GM23338 (cell line): ENCODE measurements around the gene C14orf180. TPM values are rescaled to one million over a fixed set of nuclear protein-coding genes. Genes with fewer than 3 reads are reported as not detected.

Experiments used
- ATAC-seq: fragments of 200-7000 bp; cut with Tn5 transposase; 3 replicates; pipeline ENCODE4 v1.9.1; 2020
- DNase-seq: peaks from one replicate; pipeline ENCODE4 v3.0.0-alpha.2; 2015; ENCODE audit warnings: low spot score
- H2AFZ ChIP-seq: fragments of 200-600 bp; sonication (generic); 2 replicates; pipeline ENCODE4 v1.8.0; 2016; ENCODE audit warnings: antibody characterized with exemption, mild to moderate bottlenecking, moderate library complexity
- H3F3A ChIP-seq: fragments of 200-600 bp; sonication (generic); replicated peaks from 2 replicates; pipeline ENCODE4 v1.8.0; 2017; ENCODE audit warnings: antibody characterized with exemption, mixed run types, low read depth
- H3K27ac ChIP-seq: fragments of 200-600 bp; sonication (generic); 2 replicates; pipeline ENCODE4 v1.6.1; 2016; ENCODE audit warnings: low read depth
- H3K27me3 ChIP-seq: fragments of 200-600 bp; sonication (generic); 2 replicates; pipeline ENCODE4 v1.8.0; 2016; ENCODE audit warnings: mild to moderate bottlenecking, mixed run types, moderate library complexity; ENCODE audit not compliant: insufficient read depth
- H3K36me3 ChIP-seq: fragments of 200-600 bp; sonication (generic); 2 replicates; pipeline ENCODE4 v1.8.0; 2016; ENCODE audit warnings: mild to moderate bottlenecking; ENCODE audit not compliant: insufficient read depth
- H3K4me1 ChIP-seq: fragments of 200-600 bp; sonication (generic); 2 replicates; pipeline ENCODE4 v1.8.0; 2016; ENCODE audit warnings: mild to moderate bottlenecking, moderate library complexity; ENCODE audit not compliant: insufficient read depth
- H3K4me2 ChIP-seq: fragments of 200-600 bp; sonication (generic); 2 replicates; pipeline ENCODE4 v1.7.1; 2017; ENCODE audit warnings: mixed run types
- H3K4me3 ChIP-seq: fragments of 200-600 bp; sonication (generic); 2 replicates; pipeline ENCODE4 v1.6.1; 2016; ENCODE audit warnings: mixed run types
- H3K79me2 ChIP-seq: fragments of 200-600 bp; sonication (generic); replicated peaks from 2 replicates; pipeline ENCODE4 v1.8.0; 2017; ENCODE audit warnings: mild to moderate bottlenecking; ENCODE audit not compliant: insufficient read depth
- H3K9me2 ChIP-seq: fragments of 200-600 bp; sonication (generic); 2 replicates; pipeline ENCODE4 v1.8.0; 2017; ENCODE audit not compliant: insufficient read depth
- H4K20me1 ChIP-seq: fragments of 200-600 bp; sonication (generic); replicated peaks from 2 replicates; pipeline ENCODE4 v1.8.0; 2017; ENCODE audit warnings: mild to moderate bottlenecking; ENCODE audit not compliant: insufficient read depth
- H3K27ac Mint-ChIP-seq: 2 replicates; pipeline ENCODE4 v1.8.0; 2020; ENCODE audit warnings: inconsistent platforms, mild to moderate bottlenecking, moderate library complexity, mixed read lengths
- H3K27me3 Mint-ChIP-seq: 3 replicates; pipeline ENCODE4 v1.8.0; 2022; ENCODE audit warnings: low read depth, mild to moderate bottlenecking, moderate library complexity, mixed read lengths, inconsistent platforms; ENCODE audit not compliant: insufficient read depth, poor library complexity
- H3K36me3 Mint-ChIP-seq: 3 replicates; pipeline ENCODE4 v1.8.0; 2021; ENCODE audit warnings: low read depth, mild to moderate bottlenecking, inconsistent platforms, moderate library complexity, mixed read lengths
- H3K4me1 Mint-ChIP-seq: 3 replicates; pipeline ENCODE4 v1.8.0; 2020; ENCODE audit warnings: mild to moderate bottlenecking, inconsistent platforms, mixed read lengths
- H3K4me3 Mint-ChIP-seq: 3 replicates; pipeline ENCODE4 v1.8.0; 2021; ENCODE audit warnings: moderate library complexity, mild to moderate bottlenecking, inconsistent platforms, mixed read lengths
- H3K9me3 Mint-ChIP-seq: 3 replicates; pipeline ENCODE4 v1.8.0; 2020; ENCODE audit warnings: moderate library complexity, mild to moderate bottlenecking, inconsistent platforms, mixed read lengths
- CREB1 ChIP-seq: fragments of 250-450 bp; sonication (Bioruptor Pico); IDR thresholded peaks from 2 replicates; pipeline ENCODE4 v1.5.0; 2020; ENCODE audit warnings: low read depth, mild to moderate bottlenecking, moderate library complexity
- ETS1 ChIP-seq: IDR thresholded peaks from 2 replicates; pipeline ENCODE4 v1.6.1; 2016; ENCODE audit warnings: antibody characterized with exemption
- EZH2 ChIP-seq: fragments of 200-600 bp; sonication (generic); IDR thresholded peaks from one replicate; pipeline ENCODE4 v1.8.0; 2017; ENCODE audit warnings: antibody characterized with exemption, mild to moderate bottlenecking, low read depth; ENCODE audit not compliant: unreplicated experiment
- EZH2phosphoT487 ChIP-seq: fragments of 200-600 bp; sonication (generic); IDR thresholded peaks from one replicate; pipeline ENCODE4 v1.8.1; 2018; ENCODE audit warnings: antibody characterized with exemption; ENCODE audit not compliant: unreplicated experiment
- JUNB ChIP-seq: IDR thresholded peaks from one replicate; pipeline ENCODE4 v1.6.1; 2016; ENCODE audit warnings: antibody characterized with exemption; ENCODE audit not compliant: unreplicated experiment
- NANOG ChIP-seq: IDR thresholded peaks from 2 replicates; pipeline ENCODE4 v1.6.1; 2016; ENCODE audit warnings: antibody characterized with exemption, borderline replicate concordance
- POLR2AphosphoS5 ChIP-seq: IDR thresholded peaks from 2 replicates; pipeline ENCODE4 v1.6.1; 2016; ENCODE audit warnings: antibody characterized with exemption, low read depth
- STAT1 ChIP-seq: IDR thresholded peaks from one replicate; pipeline ENCODE4 v1.6.1; 2016; ENCODE audit warnings: antibody characterized with exemption; ENCODE audit not compliant: unreplicated experiment
- ZNF114 ChIP-seq: fragments of 250-450 bp; sonication (Bioruptor Pico); IDR thresholded peaks from 2 replicates; pipeline ENCODE4 v1.5.0; 2020; ENCODE audit warnings: mild to moderate bottlenecking, moderate library complexity
- ZNF331 ChIP-seq: fragments of 250-450 bp; sonication (Bioruptor Pico); IDR thresholded peaks from 2 replicates; pipeline ENCODE4 v1.5.0; 2020; ENCODE audit warnings: low read depth, mild to moderate bottlenecking, moderate library complexity
- polyA plus RNA-seq: library from polyadenylated mRNA; unstranded; fragments of >200 nt; fragmentation: Nextera tagmentation; extraction: Ambion mirVana; gene quantifications from 2 replicates; pipeline ENCODE4 v1.2.1, GENCODE V29; 2016
- total RNA-seq: library from RNA; depleted of rRNA; stranded (reverse); fragments of >200 nt; shearing (Covaris generic); gene quantifications from 2 replicates; pipeline ENCODE4 v1.2.3, GENCODE V29; 2014
- TF ChIP-seq, protein P1 (sequence below), 2 experiments: fragments of 200-600 bp in 1 of 2; sonication (generic) in 1 of 2; conservative IDR thresholded peaks; 2 replicates each; pipeline versions ENCODE4 v1.5.1 to v1.6.1; 2016 to 2017; ENCODE audit warnings: antibody characterized with exemption in 2 of 2, low read depth in 2 of 2, mild to moderate bottlenecking in 2 of 2, moderate library complexity in 1 of 2
- TF ChIP-seq, protein P2 (sequence below): IDR thresholded peaks from one replicate; pipeline ENCODE4 v1.6.1; 2018; ENCODE audit warnings: antibody characterized with exemption; ENCODE audit not compliant: unreplicated experiment
- TF ChIP-seq, protein P3 (sequence below): fragments of 250-450 bp; sonication (Bioruptor Pico); IDR thresholded peaks from 2 replicates; pipeline ENCODE4 v1.5.0; 2020; ENCODE audit warnings: mild to moderate bottlenecking, moderate library complexity

The C14orf180 gene
- total and polyA plus RNA-seq, 2 experiments from 2014 or later, result not detected

- Mint-ChIP-seq H3K9me3 (no peaks in the 10 kb centered on the region), H3K36me3 (no peaks in the 10 kb centered on the region), H3K4me3 (no peak overlapping the region), H3K4me1 (peaks cover 4% of the 10 kb centered on the region; the same call in 1 of the 3 replicates), H3K27ac (no peak overlapping the region), H3K27me3 (peaks cover 12% of the 10 kb centered on the region)
- Histone ChIP-seq H2AFZ (no peak overlapping the region), H3K27ac (no peak overlapping the region), H3K79me2 (no peaks in the 10 kb centered on the region), H3K4me1 (no peaks in the 10 kb centered on the region), H3K9me2 (no peaks in the 10 kb centered on the region), H3F3A (no peaks in the 10 kb centered on the region), H3K36me3 (no peaks in the 10 kb centered on the region), H4K20me1 (no peaks in the 10 kb centered on the region), H3K4me3 (no peak overlapping the region), H3K4me2 (no peak overlapping the region), H3K27me3 (no peaks in the 10 kb centered on the region)
- no peak for ATAC-seq
- TF ChIP-seq STAT1, result no peak
- TF ChIP-seq, protein P1, sequence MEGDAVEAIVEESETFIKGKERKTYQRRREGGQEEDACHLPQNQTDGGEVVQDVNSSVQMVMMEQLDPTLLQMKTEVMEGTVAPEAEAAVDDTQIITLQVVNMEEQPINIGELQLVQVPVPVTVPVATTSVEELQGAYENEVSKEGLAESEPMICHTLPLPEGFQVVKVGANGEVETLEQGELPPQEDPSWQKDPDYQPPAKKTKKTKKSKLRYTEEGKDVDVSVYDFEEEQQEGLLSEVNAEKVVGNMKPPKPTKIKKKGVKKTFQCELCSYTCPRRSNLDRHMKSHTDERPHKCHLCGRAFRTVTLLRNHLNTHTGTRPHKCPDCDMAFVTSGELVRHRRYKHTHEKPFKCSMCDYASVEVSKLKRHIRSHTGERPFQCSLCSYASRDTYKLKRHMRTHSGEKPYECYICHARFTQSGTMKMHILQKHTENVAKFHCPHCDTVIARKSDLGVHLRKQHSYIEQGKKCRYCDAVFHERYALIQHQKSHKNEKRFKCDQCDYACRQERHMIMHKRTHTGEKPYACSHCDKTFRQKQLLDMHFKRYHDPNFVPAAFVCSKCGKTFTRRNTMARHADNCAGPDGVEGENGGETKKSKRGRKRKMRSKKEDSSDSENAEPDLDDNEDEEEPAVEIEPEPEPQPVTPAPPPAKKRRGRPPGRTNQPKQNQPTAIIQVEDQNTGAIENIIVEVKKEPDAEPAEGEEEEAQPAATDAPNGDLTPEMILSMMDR (conservative IDR thresholded peaks at IDR 0.05; ENCODE audit: low read depth in 2 of 2), result no peak
- no peak for TF ChIP-seq CREB1
- TF ChIP-seq JUNB, result no peak
- TF ChIP-seq EZH2phosphoT487, result no peak
- TF ChIP-seq, protein P2, sequence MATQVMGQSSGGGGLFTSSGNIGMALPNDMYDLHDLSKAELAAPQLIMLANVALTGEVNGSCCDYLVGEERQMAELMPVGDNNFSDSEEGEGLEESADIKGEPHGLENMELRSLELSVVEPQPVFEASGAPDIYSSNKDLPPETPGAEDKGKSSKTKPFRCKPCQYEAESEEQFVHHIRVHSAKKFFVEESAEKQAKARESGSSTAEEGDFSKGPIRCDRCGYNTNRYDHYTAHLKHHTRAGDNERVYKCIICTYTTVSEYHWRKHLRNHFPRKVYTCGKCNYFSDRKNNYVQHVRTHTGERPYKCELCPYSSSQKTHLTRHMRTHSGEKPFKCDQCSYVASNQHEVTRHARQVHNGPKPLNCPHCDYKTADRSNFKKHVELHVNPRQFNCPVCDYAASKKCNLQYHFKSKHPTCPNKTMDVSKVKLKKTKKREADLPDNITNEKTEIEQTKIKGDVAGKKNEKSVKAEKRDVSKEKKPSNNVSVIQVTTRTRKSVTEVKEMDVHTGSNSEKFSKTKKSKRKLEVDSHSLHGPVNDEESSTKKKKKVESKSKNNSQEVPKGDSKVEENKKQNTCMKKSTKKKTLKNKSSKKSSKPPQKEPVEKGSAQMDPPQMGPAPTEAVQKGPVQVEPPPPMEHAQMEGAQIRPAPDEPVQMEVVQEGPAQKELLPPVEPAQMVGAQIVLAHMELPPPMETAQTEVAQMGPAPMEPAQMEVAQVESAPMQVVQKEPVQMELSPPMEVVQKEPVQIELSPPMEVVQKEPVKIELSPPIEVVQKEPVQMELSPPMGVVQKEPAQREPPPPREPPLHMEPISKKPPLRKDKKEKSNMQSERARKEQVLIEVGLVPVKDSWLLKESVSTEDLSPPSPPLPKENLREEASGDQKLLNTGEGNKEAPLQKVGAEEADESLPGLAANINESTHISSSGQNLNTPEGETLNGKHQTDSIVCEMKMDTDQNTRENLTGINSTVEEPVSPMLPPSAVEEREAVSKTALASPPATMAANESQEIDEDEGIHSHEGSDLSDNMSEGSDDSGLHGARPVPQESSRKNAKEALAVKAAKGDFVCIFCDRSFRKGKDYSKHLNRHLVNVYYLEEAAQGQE, result no peak
- TF ChIP-seq ETS1, result no peak
- TF ChIP-seq POLR2AphosphoS5, result no peak
- no peak for TF ChIP-seq EZH2
- no peak for TF ChIP-seq NANOG
- no peak for TF ChIP-seq ZNF114 (CRISPR knock-in tag)
- TF ChIP-seq, protein P3, sequence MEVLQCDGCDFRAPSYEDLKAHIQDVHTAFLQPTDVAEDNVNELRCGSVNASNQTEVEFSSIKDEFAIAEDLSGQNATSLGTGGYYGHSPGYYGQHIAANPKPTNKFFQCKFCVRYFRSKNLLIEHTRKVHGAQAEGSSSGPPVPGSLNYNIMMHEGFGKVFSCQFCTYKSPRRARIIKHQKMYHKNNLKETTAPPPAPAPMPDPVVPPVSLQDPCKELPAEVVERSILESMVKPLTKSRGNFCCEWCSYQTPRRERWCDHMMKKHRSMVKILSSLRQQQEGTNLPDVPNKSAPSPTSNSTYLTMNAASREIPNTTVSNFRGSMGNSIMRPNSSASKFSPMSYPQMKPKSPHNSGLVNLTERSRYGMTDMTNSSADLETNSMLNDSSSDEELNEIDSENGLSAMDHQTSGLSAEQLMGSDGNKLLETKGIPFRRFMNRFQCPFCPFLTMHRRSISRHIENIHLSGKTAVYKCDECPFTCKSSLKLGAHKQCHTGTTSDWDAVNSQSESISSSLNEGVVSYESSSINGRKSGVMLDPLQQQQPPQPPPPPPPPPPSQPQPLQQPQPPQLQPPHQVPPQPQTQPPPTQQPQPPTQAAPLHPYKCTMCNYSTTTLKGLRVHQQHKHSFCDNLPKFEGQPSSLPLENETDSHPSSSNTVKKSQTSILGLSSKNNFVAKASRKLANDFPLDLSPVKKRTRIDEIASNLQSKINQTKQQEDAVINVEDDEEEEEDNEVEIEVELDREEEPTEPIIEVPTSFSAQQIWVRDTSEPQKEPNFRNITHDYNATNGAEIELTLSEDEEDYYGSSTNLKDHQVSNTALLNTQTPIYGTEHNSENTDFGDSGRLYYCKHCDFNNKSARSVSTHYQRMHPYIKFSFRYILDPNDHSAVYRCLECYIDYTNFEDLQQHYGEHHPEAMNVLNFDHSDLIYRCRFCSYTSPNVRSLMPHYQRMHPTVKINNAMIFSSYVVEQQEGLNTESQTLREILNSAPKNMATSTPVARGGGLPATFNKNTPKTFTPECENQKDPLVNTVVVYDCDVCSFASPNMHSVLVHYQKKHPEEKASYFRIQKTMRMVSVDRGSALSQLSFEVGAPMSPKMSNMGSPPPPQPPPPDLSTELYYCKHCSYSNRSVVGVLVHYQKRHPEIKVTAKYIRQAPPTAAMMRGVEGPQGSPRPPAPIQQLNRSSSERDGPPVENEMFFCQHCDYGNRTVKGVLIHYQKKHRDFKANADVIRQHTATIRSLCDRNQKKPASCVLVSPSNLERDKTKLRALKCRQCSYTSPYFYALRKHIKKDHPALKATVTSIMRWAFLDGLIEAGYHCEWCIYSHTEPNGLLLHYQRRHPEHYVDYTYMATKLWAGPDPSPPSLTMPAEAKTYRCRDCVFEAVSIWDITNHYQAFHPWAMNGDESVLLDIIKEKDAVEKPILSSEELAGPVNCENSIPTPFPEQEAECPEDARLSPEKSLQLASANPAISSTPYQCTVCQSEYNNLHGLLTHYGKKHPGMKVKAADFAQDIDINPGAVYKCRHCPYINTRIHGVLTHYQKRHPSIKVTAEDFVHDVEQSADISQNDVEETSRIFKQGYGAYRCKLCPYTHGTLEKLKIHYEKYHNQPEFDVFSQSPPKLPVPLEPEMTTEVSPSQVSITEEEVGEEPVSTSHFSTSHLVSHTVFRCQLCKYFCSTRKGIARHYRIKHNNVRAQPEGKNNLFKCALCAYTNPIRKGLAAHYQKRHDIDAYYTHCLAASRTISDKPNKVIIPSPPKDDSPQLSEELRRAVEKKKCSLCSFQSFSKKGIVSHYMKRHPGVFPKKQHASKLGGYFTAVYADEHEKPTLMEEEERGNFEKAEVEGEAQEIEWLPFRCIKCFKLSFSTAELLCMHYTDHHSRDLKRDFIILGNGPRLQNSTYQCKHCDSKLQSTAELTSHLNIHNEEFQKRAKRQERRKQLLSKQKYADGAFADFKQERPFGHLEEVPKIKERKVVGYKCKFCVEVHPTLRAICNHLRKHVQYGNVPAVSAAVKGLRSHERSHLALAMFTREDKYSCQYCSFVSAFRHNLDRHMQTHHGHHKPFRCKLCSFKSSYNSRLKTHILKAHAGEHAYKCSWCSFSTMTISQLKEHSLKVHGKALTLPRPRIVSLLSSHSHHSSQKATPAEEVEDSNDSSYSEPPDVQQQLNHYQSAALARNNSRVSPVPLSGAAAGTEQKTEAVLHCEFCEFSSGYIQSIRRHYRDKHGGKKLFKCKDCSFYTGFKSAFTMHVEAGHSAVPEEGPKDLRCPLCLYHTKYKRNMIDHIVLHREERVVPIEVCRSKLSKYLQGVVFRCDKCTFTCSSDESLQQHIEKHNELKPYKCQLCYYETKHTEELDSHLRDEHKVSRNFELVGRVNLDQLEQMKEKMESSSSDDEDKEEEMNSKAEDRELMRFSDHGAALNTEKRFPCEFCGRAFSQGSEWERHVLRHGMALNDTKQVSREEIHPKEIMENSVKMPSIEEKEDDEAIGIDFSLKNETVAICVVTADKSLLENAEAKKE (CRISPR knock-in tag), result no peak
- TF ChIP-seq ZNF331, result no peak
- no peak for DNase-seq
Measured at GRCh38 chr14:104559028-104559803, 20.3 kb upstream of the C14orf180 start.
